RWPE2 (cell line): ENCODE measurements around the gene WASL.

Experiments
- ATAC-seq: fragments of 200-7000 bp; cut with Tn5 transposase; 3 replicates; pipeline ENCODE4 v1.9.1; 2021; ENCODE audit warnings: low read depth
- DNase-seq: peaks from one replicate; pipeline ENCODE4 v3.0.0-alpha.2; 2020; ENCODE audit warnings: low spot score
- H3K27ac ChIP-seq: fragments of 450-650 bp; 2 replicates; pipeline ENCODE4 v1.5.1; 2017; ENCODE audit warnings: mild to moderate bottlenecking; ENCODE audit not compliant: poor library complexity, severe bottlenecking
- H3K27me3 ChIP-seq: fragments of 250-450 bp; sonication (Bioruptor Pico); 2 replicates; pipeline ENCODE4 v1.5.1; 2021; ENCODE audit warnings: mild to moderate bottlenecking, moderate library complexity; ENCODE audit not compliant: insufficient read depth, poor library complexity, severe bottlenecking
- H3K36me3 ChIP-seq: fragments of 250-450 bp; sonication (Bioruptor Pico); 2 replicates; pipeline ENCODE4 v1.5.1; 2020; ENCODE audit warnings: low read depth, mild to moderate bottlenecking, moderate library complexity
- H3K4me1 ChIP-seq: fragments of 250-450 bp; sonication (Bioruptor Pico); 2 replicates; pipeline ENCODE4 v1.5.1; 2021; ENCODE audit warnings: mild to moderate bottlenecking, moderate library complexity; ENCODE audit not compliant: insufficient read depth, poor library complexity, severe bottlenecking
- H3K4me3 ChIP-seq: fragments of 250-450 bp; sonication (Bioruptor Pico); 2 replicates; pipeline ENCODE4 v1.5.1; 2021; ENCODE audit warnings: mild to moderate bottlenecking, moderate library complexity; ENCODE audit not compliant: severe bottlenecking
- H3K9me3 ChIP-seq: fragments of 250-450 bp; sonication (Bioruptor Pico); 2 replicates; pipeline ENCODE4 v1.5.1; 2021; ENCODE audit warnings: mild to moderate bottlenecking, moderate library complexity; ENCODE audit not compliant: severe bottlenecking
- CTCF ChIP-seq: fragments of 450-650 bp; IDR thresholded peaks from one replicate; pipeline ENCODE4 v1.5.1; 2017; ENCODE audit warnings: mild to moderate bottlenecking, moderate library complexity; ENCODE audit not compliant: poor library complexity, severe bottlenecking

The WASL gene

GRCh38 chr7:123633553-123633952, 115.2 kb downstream of the WASL start:
- Histone ChIP-seq H3K36me3 (no peaks in the 10 kb centered on the region), H3K4me3 (no peak overlapping the region), H3K27me3 (no peaks in the 10 kb centered on the region), H3K27ac (peak overlapping the region; percentile 82), H3K9me3 (no peaks in the 10 kb centered on the region), H3K4me1 (peaks cover 15% of the 10 kb centered on the region)
- DNase-seq (no peak), ATAC-seq (peak; percentile 85)
- no peak for TF ChIP-seq CTCF

- Histone ChIP-seq H3K36me3 (no peaks in the 10 kb centered on the region), H3K4me3 (no peak overlapping the region), H3K4me1 (peaks cover 15% of the 10 kb centered on the region), H3K27me3 (no peaks in the 10 kb centered on the region), H3K9me3 (no peaks in the 10 kb centered on the region), H3K27ac (peak overlapping the region; percentile 82)
- TF ChIP-seq CTCF, result no peak
- DNase-seq (no peak), ATAC-seq (no peak)
Observed at GRCh38 chr7:123632808-123633207, 116.0 kb downstream of the WASL start.
